ENCODE results near the gene SCAF1.

Gene SCAF1

DNA sequence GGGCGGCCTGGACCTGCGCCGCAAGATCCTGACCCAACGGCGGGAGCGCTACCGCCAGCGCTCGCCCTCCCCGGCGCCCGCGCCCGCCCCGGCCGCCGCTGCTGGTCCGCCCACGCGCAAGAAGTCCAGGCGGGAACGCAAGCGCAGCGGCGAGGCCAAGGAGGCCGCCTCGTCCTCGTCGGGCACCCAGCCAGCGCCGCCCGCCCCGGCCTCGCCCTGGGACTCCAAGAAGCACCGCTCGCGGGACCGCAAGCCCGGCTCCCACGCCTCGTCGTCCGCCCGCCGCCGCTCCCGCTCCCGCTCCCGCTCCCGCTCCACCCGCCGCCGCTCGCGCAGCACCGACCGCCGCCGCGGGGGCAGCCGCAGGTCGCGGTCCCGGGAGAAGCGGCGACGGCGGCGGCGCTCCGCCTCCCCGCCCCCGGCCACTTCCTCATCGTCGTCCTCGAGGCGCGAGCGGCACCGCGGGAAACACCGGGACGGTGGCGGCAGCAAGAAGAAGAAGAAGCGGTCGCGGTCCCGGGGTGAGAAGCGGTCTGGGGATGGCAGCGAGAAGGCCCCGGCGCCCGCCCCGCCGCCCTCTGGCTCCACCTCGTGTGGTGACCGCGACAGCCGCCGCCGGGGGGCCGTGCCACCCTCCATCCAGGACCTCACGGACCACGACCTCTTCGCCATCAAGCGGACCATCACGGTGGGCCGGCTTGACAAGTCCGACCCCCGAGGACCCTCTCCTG is 10.0 kb downstream of the SCAF1 start:
- TF ChIP-seq GABPA (IDR thresholded peaks at IDR 0.05; ENCODE audit: low read depth) (no peak), SPI1 (IDR thresholded peaks at IDR 0.05; ENCODE audit: borderline replicate concordance, low read depth) (no peak), POLR2AphosphoS5 (IDR thresholded peaks at IDR 0.05; ENCODE audit: low read depth) (no peak)
- TF ChIP-seq, protein P1, sequence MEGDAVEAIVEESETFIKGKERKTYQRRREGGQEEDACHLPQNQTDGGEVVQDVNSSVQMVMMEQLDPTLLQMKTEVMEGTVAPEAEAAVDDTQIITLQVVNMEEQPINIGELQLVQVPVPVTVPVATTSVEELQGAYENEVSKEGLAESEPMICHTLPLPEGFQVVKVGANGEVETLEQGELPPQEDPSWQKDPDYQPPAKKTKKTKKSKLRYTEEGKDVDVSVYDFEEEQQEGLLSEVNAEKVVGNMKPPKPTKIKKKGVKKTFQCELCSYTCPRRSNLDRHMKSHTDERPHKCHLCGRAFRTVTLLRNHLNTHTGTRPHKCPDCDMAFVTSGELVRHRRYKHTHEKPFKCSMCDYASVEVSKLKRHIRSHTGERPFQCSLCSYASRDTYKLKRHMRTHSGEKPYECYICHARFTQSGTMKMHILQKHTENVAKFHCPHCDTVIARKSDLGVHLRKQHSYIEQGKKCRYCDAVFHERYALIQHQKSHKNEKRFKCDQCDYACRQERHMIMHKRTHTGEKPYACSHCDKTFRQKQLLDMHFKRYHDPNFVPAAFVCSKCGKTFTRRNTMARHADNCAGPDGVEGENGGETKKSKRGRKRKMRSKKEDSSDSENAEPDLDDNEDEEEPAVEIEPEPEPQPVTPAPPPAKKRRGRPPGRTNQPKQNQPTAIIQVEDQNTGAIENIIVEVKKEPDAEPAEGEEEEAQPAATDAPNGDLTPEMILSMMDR (IDR thresholded peaks at IDR 0.05; ENCODE audit: insufficient read depth, low read length), result no peak
- TF ChIP-seq, protein P2, sequence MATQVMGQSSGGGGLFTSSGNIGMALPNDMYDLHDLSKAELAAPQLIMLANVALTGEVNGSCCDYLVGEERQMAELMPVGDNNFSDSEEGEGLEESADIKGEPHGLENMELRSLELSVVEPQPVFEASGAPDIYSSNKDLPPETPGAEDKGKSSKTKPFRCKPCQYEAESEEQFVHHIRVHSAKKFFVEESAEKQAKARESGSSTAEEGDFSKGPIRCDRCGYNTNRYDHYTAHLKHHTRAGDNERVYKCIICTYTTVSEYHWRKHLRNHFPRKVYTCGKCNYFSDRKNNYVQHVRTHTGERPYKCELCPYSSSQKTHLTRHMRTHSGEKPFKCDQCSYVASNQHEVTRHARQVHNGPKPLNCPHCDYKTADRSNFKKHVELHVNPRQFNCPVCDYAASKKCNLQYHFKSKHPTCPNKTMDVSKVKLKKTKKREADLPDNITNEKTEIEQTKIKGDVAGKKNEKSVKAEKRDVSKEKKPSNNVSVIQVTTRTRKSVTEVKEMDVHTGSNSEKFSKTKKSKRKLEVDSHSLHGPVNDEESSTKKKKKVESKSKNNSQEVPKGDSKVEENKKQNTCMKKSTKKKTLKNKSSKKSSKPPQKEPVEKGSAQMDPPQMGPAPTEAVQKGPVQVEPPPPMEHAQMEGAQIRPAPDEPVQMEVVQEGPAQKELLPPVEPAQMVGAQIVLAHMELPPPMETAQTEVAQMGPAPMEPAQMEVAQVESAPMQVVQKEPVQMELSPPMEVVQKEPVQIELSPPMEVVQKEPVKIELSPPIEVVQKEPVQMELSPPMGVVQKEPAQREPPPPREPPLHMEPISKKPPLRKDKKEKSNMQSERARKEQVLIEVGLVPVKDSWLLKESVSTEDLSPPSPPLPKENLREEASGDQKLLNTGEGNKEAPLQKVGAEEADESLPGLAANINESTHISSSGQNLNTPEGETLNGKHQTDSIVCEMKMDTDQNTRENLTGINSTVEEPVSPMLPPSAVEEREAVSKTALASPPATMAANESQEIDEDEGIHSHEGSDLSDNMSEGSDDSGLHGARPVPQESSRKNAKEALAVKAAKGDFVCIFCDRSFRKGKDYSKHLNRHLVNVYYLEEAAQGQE (IDR thresholded peaks at IDR 0.05; ENCODE audit: insufficient replicate concordance, low read depth), result no peak
- Histone ChIP-seq H3K27ac (replicated peaks) (no peak overlapping the region), H3K27me3 (ENCODE audit: insufficient read depth, poor library complexity, severe bottlenecking) (no peaks in the 10 kb centered on the region), H3K4me3 (replicated peaks; ENCODE audit: insufficient read depth, low read length) (no peak overlapping the region)
- no peak for DNase-seq (ENCODE audit: low read depth in 1 of 2, low spot score in 1 of 2)

DNA sequence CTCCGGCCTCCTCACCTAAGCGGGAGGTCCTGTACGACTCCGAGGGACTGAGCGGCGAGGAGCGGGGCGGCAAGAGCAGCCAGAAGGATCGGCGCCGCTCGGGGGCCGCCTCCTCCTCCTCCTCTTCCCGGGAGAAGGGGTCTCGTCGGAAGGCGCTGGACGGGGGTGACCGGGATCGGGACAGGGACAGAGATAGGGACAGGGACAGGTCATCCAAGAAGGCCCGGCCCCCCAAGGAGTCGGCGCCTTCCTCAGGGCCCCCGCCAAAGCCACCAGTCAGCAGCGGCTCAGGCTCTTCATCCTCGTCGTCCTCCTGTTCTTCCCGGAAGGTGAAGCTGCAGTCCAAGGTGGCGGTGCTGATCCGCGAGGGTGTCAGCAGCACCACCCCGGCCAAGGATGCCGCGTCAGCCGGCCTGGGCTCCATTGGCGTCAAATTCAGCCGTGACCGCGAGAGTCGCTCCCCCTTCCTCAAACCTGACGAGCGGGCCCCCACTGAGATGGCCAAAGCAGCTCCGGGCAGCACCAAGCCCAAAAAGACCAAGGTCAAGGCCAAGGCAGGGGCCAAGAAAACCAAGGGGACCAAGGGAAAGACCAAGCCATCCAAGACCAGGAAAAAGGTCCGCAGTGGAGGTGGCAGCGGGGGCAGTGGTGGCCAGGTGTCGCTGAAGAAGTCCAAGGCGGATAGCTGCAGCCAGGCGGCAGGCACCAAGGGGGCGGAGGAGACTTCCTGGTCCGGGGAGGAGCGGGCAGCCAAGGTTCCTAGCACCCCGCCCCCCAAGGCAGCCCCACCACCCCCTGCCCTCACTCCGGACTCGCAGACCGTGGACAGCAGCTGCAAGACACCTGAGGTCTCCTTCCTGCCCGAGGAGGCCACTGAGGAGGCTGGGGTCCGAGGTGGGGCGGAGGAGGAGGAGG is 10.8 kb downstream of the SCAF1 start:
- no peak for DNase-seq (ENCODE audit: low read depth in 1 of 2, low spot score in 1 of 2)
- H3K4me3 ChIP-seq (replicated peaks; ENCODE audit: insufficient read depth, low read length), result no peak overlapping the region
- no peaks in the 10 kb centered on the region for H3K27me3 ChIP-seq (ENCODE audit: insufficient read depth, poor library complexity, severe bottlenecking)
- no peak overlapping the region for H3K27ac ChIP-seq (replicated peaks)
- TF ChIP-seq, protein P2 (IDR thresholded peaks at IDR 0.05; ENCODE audit: insufficient replicate concordance, low read depth), result no peak
- no peak for TF ChIP-seq POLR2AphosphoS5 (IDR thresholded peaks at IDR 0.05; ENCODE audit: low read depth)
- TF ChIP-seq SPI1 (IDR thresholded peaks at IDR 0.05; ENCODE audit: borderline replicate concordance, low read depth), result no peak
- no peak for TF ChIP-seq GABPA (IDR thresholded peaks at IDR 0.05; ENCODE audit: low read depth)
- TF ChIP-seq, protein P1 (IDR thresholded peaks at IDR 0.05; ENCODE audit: insufficient read depth, low read length), result no peak

DNA sequence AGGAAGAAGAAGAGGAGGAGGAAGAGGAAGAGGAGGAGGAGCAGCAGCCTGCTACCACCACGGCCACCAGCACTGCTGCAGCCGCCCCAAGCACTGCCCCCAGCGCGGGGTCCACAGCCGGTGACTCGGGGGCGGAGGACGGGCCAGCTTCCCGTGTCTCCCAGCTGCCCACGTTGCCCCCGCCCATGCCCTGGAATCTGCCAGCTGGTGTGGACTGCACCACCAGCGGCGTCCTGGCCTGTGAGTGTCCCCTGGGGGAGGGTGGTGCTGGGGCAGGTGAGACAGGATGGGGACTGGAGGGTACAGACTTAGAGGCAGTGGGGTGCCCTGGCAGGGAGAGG is 11.4 kb downstream of the SCAF1 start:
- TF ChIP-seq, protein P2 (IDR thresholded peaks at IDR 0.05; ENCODE audit: insufficient replicate concordance, low read depth), result no peak
- TF ChIP-seq, protein P1 (IDR thresholded peaks at IDR 0.05; ENCODE audit: insufficient read depth, low read length), result no peak
- TF ChIP-seq POLR2AphosphoS5 (IDR thresholded peaks at IDR 0.05; ENCODE audit: low read depth), result no peak
- TF ChIP-seq GABPA (IDR thresholded peaks at IDR 0.05; ENCODE audit: low read depth), result no peak
- TF ChIP-seq SPI1 (IDR thresholded peaks at IDR 0.05; ENCODE audit: borderline replicate concordance, low read depth), result no peak
- DNase-seq (ENCODE audit: low read depth in 1 of 2, low spot score in 1 of 2), result no peak
- H3K27ac ChIP-seq (replicated peaks), result no peak overlapping the region
- H3K27me3 ChIP-seq (ENCODE audit: insufficient read depth, poor library complexity, severe bottlenecking), result no peaks in the 10 kb centered on the region
- H3K4me3 ChIP-seq (replicated peaks; ENCODE audit: insufficient read depth, low read length), result no peak overlapping the region
